GM19043 (cell line): ENCODE data around the gene TRAPPC2.
A peak's percentile ranks its signal among the peaks of the same experiment; 100 is the strongest.
"Not testable (repeated sequence)": the region's sequence is repeated elsewhere in the genome, so short reads cannot be mapped to it uniquely, and the experiment has no call there.

Experiments used
- ATAC-seq: cut with Tn5 transposase; IDR thresholded peaks from one replicate; pipeline ENCODE4 v1.9.1; 2021; ENCODE audit warnings: low read depth; ENCODE audit not compliant: unreplicated experiment

Gene TRAPPC2

GRCh38 chrX:13700380-13700779 lies 34.0 kb downstream of the TRAPPC2 start:
- ATAC-seq = no peak

DNA sequence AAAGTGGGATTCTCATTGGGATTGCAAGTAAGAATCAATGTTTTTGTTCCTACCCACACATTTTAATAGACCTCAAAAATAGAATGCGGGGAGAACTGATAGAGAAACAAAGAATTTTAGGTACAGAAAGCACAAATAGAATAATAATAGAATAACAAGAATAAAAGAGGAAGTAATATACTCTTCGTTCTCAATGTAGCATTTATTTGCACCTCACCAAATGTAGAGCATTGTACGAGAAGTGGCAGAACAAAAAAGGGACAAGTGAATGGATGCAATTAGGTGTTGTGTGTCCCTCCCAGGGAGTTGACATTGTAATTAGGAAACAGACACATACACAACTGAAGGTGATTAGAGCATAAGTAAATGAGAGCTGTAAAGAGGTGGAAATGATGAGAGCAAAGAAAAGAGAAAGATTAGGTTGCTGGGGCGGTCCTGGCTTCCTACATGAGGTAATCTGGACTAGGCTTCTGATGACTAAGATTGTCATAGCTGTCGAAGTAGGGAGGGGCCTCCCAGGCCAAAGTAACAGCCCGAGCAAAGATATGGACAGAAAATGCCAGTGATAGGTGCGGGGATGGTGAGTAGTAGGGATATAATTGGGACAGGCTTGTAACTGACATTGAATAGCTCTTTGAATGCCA lies 35.1 kb downstream of the TRAPPC2 start:
- peak; percentile 41 for ATAC-seq

DNA sequence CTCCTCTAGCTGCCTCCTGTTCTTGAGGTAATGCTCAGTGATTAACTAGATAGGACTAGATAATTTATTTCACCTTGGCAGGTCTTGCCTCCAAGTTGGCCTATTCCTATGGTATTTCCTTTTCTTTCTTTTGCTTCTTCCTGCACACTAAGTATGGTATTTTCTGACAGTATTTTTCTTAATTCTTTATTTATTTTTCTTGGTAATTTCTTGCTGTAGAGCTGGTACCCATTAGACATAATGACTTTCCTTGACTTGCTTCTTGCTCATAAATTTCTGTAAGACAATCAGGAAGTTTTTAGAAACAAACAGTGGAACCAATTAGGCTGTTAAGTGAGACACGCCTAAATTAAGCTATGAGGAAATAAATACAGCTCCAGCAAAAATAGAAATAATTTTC lies 36.0 kb downstream of the TRAPPC2 start:
- no peak for ATAC-seq

DNA sequence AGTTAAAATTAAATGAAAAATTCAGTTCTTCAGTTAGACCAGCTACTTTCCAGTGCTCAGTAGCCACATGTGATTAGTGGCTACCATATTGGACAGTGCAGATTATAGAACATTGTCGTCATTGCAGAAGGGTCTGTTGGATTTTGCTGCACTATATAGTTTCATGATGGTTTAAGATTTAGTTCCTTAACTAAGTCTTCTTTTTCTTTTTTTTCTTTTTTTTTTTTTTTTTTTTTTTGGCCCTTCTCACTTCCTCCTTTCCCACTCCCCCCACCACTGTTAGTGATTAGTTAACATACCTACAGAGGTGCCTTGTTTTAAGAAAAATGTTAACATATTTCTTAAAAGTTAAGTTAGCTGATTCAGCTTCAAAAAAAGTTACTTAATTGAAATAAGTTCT lies 36.4 kb downstream of the TRAPPC2 start:
- peak; percentile 9 for ATAC-seq

DNA sequence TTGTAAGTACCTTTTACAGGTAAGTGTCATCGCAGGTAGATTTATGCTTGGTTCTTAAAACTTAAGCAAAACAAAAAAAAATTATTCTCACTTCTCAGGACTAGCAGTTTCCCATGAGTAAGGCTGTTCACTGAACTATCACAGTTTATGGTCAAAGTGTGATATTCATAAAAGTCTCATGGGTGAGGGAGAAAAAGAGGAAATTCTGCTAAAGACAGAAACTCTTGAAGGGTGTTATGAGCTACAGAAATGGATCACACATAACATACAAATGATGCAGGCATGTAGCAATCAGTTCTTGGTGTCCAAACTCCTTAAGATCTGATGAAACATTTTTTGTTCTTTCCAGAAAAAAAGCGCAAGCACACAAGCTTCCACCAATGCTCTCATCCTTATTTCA lies 37.0 kb downstream of the TRAPPC2 start:
- peak; percentile 52 for ATAC-seq

DNA sequence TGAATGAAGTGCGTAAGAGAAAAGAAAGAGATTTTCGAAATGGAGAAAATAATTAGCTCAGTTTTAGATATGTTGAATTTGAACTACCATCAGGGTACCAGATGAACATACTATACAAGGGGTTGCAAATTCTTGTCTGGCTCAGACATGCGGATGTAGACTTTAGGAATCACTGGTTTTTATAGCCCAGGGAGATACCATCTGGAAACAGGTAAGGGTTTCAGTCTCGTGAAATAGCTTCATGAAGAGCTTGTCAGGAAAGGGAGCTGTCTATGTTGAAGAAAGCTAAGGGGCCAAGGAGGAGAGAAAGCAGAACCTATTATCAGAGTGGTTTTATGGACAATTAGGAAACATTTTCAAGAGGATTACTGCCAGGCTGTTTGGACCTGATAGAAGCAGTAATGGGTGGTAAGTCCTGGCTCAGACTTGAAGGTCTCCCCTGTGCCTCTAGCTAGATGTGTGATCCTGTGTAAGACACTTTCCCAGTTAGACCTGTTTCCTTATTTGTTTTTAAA lies 38.8 kb downstream of the TRAPPC2 start:
- no peak for ATAC-seq

- no peak for ATAC-seq
Measured at GRCh38 chrX:13694983-13695382, 39.4 kb downstream of the TRAPPC2 start.

DNA sequence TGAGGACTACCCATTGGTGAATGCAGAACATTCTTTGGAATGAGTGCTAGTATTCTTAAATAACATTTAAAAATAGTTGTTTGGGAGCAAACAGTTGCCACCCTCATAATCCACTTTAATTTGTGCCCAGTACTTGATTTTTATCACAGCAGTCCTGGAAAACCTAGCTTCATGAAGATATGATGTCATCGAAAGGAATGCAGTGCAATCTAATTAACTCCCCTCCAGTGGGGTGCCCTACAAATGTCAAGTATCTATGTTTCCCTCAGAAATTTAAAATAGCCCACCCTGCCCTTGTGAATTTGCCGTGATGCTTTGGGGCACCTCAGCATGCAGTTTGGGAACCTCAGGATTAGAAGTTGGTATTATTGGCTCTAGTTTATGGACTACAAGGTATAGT lies 40.1 kb downstream of the TRAPPC2 start:
- ATAC-seq = no peak

DNA sequence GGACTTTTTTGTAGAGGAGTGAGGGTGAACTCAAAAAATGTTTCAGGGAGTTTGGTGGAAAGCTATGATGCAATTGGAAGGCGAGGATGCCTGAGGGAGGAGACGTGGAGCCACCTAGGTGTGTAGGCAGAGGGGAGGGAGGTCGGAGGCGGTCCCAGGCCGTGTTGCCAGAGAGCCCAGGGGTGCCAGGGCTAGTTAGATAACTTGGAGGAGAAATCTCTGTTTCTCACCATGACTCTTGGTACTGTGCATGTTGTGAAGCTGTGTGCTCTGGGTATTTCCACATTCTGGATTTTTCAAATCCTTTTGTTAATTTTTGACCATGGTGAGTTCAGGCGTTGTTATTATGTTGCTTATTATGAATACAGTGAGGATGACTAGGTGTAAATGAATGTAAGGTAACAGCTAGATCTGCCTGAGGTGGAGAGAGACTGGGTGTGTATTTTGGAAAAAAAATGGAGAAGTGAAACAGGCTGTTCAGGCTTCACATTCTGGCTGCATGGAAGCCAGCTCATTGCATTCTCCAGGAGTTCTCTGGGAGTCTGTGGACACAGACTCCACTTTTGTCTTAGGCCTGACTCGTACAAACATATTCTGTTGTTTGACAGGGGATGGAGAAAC lies 41.0 kb downstream of the TRAPPC2 start:
- ATAC-seq = no peak

DNA sequence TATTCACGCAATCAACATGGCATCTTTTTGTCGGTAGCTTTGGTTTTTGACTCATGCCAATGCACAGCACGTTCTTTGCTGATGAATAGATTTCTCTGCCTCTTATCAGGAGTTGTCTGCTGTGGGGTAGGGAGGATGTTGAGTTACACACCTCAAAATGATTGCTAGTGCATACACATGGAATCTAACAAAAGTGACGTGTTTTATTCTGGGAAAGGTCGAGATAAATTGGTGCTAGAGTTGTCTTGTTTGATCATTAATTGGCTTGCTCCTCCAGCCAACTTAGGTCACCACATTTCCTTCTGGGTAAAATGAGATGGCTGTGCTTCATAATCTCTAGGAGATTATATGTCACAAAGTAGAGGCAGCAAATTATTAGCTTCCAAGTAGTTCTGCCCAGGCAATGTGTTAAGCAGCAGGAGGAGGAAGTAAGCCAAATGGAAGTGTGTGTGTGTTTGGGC lies 41.6 kb downstream of the TRAPPC2 start:
- no peak for ATAC-seq

- ATAC-seq = no peak
Measured at GRCh38 chrX:13691841-13692371, 42.5 kb downstream of the TRAPPC2 start.

GRCh38 chrX:13690836-13691235 lies 43.6 kb downstream of the TRAPPC2 start:
- ATAC-seq = no peak

DNA sequence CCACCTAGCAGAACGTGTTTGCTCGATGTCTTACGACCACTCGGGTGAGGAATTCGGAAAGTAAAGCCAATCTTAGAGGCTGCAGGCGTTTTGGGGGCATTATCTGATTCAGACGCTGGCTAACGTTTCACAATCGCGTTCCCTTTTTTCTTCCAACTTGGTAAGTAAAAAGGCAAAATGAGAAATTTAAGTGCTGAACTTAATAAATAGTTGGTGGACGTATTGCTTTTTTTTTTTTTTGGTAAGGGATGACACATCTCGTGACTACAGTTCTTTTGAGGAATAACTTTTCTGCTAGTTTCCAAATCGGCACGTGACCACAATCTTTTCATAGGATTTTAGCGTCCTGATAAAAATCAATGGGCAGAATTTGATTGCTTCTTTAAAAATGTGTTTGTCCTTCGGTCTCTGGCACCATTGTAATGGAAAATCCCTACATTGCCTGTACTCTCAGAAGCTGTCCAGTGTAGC lies 44.6 kb downstream of the TRAPPC2 start:
- no peak for ATAC-seq

- ATAC-seq = peak; percentile 54
Measured at GRCh38 chrX:13688958-13689740, 45.3 kb downstream of the TRAPPC2 start, which contains the start of gene RAB9A. Gene RAB9A (plus strand): TSS chrX:13689128. CDS start chrX:13708747, 19,619 bp downstream.

DNA sequence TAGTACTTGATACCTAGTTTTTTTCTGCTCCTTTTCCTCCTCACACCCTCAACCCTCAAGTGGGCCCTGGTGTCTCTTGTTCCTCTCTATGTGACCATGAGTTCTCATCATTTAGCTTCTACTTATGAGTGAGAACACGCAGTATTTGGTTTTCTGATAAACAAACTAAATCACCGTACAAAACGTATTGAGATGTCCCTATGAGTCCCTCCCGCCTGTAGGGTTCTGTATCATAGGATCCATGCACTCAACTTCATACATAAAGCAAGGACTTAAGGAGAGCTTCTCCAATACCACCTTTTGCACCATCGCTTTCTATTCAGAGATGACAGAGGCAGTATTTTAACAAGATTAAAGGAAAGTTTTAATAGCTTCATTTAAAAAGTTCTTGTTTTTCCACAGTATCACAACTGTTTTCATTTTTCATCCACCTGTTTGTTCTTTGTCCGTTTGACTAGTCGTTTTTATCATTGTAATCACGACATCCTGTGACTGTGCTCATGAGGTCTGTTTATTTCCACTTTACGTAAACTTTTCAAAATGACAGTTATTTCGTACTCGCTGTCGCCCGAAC lies 45.9 kb downstream of the TRAPPC2 start:
- no peak for ATAC-seq

DNA sequence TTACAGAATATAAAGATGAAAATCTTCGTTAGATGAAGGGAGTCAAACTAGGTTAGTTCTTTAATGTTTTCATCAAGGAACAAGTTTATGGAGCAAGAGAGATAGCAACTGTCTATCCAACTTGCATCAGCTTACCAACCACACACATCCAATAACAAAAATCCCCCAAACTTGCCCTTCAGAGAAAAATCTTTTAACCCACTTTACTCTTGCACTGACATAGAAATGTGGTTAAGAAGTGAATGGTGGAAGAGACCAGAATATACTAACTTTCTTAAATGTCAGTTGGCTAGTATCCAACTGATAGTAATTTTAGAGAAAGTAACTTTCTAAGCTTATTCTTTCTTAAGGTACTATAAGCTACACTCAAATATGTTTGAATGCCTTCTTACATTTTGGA lies 47.2 kb downstream of the TRAPPC2 start:
- ATAC-seq = no peak

DNA sequence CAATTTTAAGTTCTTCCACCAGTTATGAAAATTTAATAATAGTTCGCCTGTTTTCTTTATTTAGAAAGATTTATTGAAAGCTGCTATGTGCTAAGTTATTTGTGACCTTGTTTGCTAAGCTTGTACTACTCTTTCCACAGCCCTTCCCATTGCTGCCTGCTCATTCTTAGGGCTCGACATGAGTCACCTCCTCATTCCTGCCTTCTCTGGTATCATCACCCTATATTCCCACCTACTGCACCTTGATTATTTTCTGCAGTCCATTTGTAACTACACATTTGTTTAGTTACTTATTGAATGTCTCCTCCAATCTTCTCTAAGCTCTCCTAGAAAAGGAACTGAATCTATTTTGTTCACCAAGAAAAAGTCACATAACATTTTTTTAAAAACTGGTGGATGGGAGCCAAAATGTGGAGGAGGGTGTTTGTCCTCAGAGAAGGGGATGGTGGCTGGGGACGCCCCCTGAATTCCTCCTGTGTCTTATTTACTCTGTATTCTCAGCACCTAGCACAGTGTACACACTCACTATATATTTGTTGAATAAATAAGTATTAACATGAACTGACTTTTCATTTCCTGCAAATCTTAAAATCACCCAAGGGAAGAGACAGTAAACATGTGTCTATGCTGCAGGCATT lies 49.2 kb downstream of the TRAPPC2 start:
- no peak for ATAC-seq

GRCh38 chrX:13684361-13684760 lies 50.1 kb downstream of the TRAPPC2 start:
- ATAC-seq = no peak

- no peak for ATAC-seq
Measured at GRCh38 chrX:13681595-13681994, 52.8 kb downstream of the TRAPPC2 start.

- ATAC-seq = not testable (repeated sequence)
Measured at GRCh38 chrX:13679700-13680099, 54.7 kb downstream of the TRAPPC2 start.
